Osteocyte (in vitro differentiated cells): ENCODE measurements around the gene FLT1. TPM values are rescaled to one million over a fixed set of nuclear protein-coding genes. Genes with fewer than 3 reads are reported as not detected.

Experiments used
- DNase-seq: peaks from one replicate; pipeline ENCODE4 v3.0.0; 2021; ENCODE audit warnings: mixed read lengths; ENCODE audit not compliant: unreplicated experiment; ENCODE audit errors: extremely low spot score
- H3K27ac Mint-ChIP-seq: one replicate; pipeline ENCODE4 v1.8.0; 2021; ENCODE audit warnings: mild to moderate bottlenecking, mixed read lengths; ENCODE audit not compliant: unreplicated experiment
- H3K27me3 Mint-ChIP-seq: one replicate; pipeline ENCODE4 v1.8.0; 2021; ENCODE audit warnings: mixed read lengths; ENCODE audit not compliant: unreplicated experiment
- H3K36me3 Mint-ChIP-seq: one replicate; pipeline ENCODE4 v1.8.0; 2021; ENCODE audit warnings: mixed read lengths; ENCODE audit not compliant: unreplicated experiment
- H3K4me1 Mint-ChIP-seq: one replicate; pipeline ENCODE4 v1.8.0; 2021; ENCODE audit warnings: mixed read lengths; ENCODE audit not compliant: unreplicated experiment
- H3K4me3 Mint-ChIP-seq: one replicate; pipeline ENCODE4 v1.8.0; 2021; ENCODE audit warnings: mild to moderate bottlenecking, moderate library complexity, mixed read lengths; ENCODE audit not compliant: unreplicated experiment
- H3K9me3 Mint-ChIP-seq: one replicate; pipeline ENCODE4 v1.8.0; 2021; ENCODE audit warnings: mixed read lengths; ENCODE audit not compliant: unreplicated experiment
- CTCF ChIP-seq: fragments of 200-600 bp; sonication (generic); IDR thresholded peaks from 2 replicates; pipeline ENCODE4 v1.5.0; 2021; ENCODE audit warnings: antibody characterized with exemption, mild to moderate bottlenecking, moderate library complexity
- total RNA-seq: library from RNA; stranded (reverse); gene quantifications from 2 replicates; pipeline ENCODE4 v1.2.1, GENCODE V29; 2021

FLT1 gene
- total RNA-seq, 1 donor from 2014 or later = 3.4 TPM

- H3K4me3 Mint-ChIP-seq = no peak overlapping the region
- no peak for TF ChIP-seq CTCF
- H3K27ac Mint-ChIP-seq = no peak overlapping the region
- H3K9me3 Mint-ChIP-seq = no peaks in the 10 kb centered on the region
- H3K27me3 Mint-ChIP-seq = no peaks in the 10 kb centered on the region
- H3K4me1 Mint-ChIP-seq = peaks cover 19% of the 10 kb centered on the region
- DNase-seq = no peak
- no peaks in the 10 kb centered on the region for H3K36me3 Mint-ChIP-seq
Measured at GRCh38 chr13:28534801-28535200, 39.9 kb upstream of the FLT1 start.

- H3K4me1 Mint-ChIP-seq = peaks cover 19% of the 10 kb centered on the region
Measured at GRCh38 chr13:28534210-28534609, 39.3 kb upstream of the FLT1 start.

GRCh38 chr13:28533441-28534166 lies 38.7 kb upstream of the FLT1 start:
- no peaks in the 10 kb centered on the region for H3K36me3 Mint-ChIP-seq

More at GRCh38 chr13:28534210-28534609, 39.3 kb upstream of the FLT1 start:
- no peak for DNase-seq
- TF ChIP-seq CTCF = no peak
- H3K36me3 Mint-ChIP-seq = no peaks in the 10 kb centered on the region
- no peak overlapping the region for H3K4me3 Mint-ChIP-seq
- H3K27me3 Mint-ChIP-seq = no peaks in the 10 kb centered on the region
- H3K27ac Mint-ChIP-seq = no peak overlapping the region
- no peaks in the 10 kb centered on the region for H3K9me3 Mint-ChIP-seq

GRCh38 chr13:28533125-28533436 lies 38.2 kb upstream of the FLT1 start:
- H3K9me3 Mint-ChIP-seq = no peaks in the 10 kb centered on the region
- H3K27ac Mint-ChIP-seq = no peak overlapping the region
- H3K4me3 Mint-ChIP-seq = peak overlapping the region; percentile 65
- no peaks in the 10 kb centered on the region for H3K27me3 Mint-ChIP-seq
- TF ChIP-seq CTCF = no peak
- H3K36me3 Mint-ChIP-seq = no peaks in the 10 kb centered on the region
- peaks cover 19% of the 10 kb centered on the region for H3K4me1 Mint-ChIP-seq
- peak; percentile 46 for DNase-seq

More at GRCh38 chr13:28533441-28534166, 38.7 kb upstream of the FLT1 start:
- Mint-ChIP-seq H3K27me3 (no peaks in the 10 kb centered on the region), H3K27ac (no peak overlapping the region), H3K9me3 (no peaks in the 10 kb centered on the region), H3K4me3 (peak overlapping the region; percentile 65), H3K4me1 (peaks cover 19% of the 10 kb centered on the region)
- DNase-seq = no peak
- no peak for TF ChIP-seq CTCF

- H3K4me1 Mint-ChIP-seq = peaks cover 18% of the 10 kb centered on the region
- DNase-seq = peak; percentile 83
- peak overlapping the region; percentile 65 for H3K4me3 Mint-ChIP-seq
- H3K9me3 Mint-ChIP-seq = no peaks in the 10 kb centered on the region
- no peaks in the 10 kb centered on the region for H3K36me3 Mint-ChIP-seq
- no peak overlapping the region for H3K27ac Mint-ChIP-seq
- H3K27me3 Mint-ChIP-seq = no peaks in the 10 kb centered on the region
- TF ChIP-seq CTCF = peak; percentile 8
Measured at GRCh38 chr13:28532388-28533124, 37.6 kb upstream of the FLT1 start.
